ENCODE measurements around the gene STX17.

STX17 gene

DNA sequence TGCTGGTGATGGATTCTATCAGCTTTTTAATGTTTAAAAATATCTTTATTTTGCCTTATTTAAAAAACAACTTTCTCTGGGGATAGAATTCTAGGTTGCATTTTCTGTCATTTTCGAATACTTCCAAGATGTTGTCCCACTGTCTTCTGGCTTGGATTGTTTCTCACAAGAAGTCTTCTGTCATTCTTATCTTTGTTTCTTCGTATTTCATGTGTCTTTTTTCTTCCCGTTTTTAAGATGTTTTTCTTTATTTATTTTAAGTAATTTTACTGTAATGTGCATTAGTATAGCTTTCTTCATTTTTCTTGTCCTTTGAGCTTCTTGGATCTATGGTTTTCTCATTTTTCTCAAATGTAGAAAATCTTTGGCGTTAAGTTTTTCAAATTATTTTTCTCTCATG lies 19.1 kb downstream of the STX17 start:
- no peak overlapping the region for H3K4me3 ChIP-seq (ENCODE audit: severe bottlenecking)
- no peak for DNase-seq (ENCODE audit: low spot score)
- peaks cover 9% of the 10 kb centered on the region for H3K9me3 ChIP-seq (ENCODE audit: severe bottlenecking)
- H3K36me3 ChIP-seq (ENCODE audit: low read depth): peaks cover 54% of the 10 kb centered on the region
- no peak overlapping the region for H3K27ac ChIP-seq (ENCODE audit: poor library complexity, severe bottlenecking)
- H3K27me3 ChIP-seq (ENCODE audit: insufficient read depth, poor library complexity, severe bottlenecking): no peaks in the 10 kb centered on the region
- TF ChIP-seq, protein P1, sequence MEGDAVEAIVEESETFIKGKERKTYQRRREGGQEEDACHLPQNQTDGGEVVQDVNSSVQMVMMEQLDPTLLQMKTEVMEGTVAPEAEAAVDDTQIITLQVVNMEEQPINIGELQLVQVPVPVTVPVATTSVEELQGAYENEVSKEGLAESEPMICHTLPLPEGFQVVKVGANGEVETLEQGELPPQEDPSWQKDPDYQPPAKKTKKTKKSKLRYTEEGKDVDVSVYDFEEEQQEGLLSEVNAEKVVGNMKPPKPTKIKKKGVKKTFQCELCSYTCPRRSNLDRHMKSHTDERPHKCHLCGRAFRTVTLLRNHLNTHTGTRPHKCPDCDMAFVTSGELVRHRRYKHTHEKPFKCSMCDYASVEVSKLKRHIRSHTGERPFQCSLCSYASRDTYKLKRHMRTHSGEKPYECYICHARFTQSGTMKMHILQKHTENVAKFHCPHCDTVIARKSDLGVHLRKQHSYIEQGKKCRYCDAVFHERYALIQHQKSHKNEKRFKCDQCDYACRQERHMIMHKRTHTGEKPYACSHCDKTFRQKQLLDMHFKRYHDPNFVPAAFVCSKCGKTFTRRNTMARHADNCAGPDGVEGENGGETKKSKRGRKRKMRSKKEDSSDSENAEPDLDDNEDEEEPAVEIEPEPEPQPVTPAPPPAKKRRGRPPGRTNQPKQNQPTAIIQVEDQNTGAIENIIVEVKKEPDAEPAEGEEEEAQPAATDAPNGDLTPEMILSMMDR (IDR thresholded peaks at IDR 0.05; ENCODE audit: poor library complexity, severe bottlenecking): no peak
- H3K4me1 ChIP-seq (ENCODE audit: insufficient read depth, poor library complexity, severe bottlenecking): no peaks in the 10 kb centered on the region
- no peak for ATAC-seq (ENCODE audit: low read depth)

DNA sequence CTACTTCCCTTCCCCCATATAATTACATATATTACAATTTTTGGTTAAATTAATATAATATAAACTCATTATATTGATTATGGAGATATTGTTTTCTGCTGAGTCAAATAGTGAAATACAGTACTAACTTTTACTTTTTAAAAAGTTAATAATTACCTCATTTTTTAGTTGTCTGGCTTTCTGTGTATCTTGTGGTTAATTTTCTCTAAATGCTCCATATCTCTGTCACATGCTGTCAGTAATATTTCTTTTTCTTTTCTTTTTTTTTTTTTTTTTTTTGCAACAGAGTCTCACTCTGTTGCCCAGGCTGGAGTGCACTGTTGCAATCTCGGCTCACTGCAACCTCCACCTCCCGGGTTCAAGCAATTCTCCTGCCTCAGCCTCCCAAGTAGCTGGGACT lies 23.2 kb downstream of the STX17 start:
- Histone ChIP-seq H3K27ac (ENCODE audit: poor library complexity, severe bottlenecking) (no peak overlapping the region), H3K27me3 (ENCODE audit: insufficient read depth, poor library complexity, severe bottlenecking) (no peaks in the 10 kb centered on the region), H3K4me3 (ENCODE audit: severe bottlenecking) (no peak overlapping the region), H3K4me1 (ENCODE audit: insufficient read depth, poor library complexity, severe bottlenecking) (no peaks in the 10 kb centered on the region), H3K36me3 (ENCODE audit: low read depth) (peaks cover 31% of the 10 kb centered on the region), H3K9me3 (ENCODE audit: severe bottlenecking) (peaks cover 9% of the 10 kb centered on the region)
- TF ChIP-seq, protein P1 (IDR thresholded peaks at IDR 0.05; ENCODE audit: poor library complexity, severe bottlenecking): no peak
- DNase-seq (ENCODE audit: low spot score) (no peak), ATAC-seq (ENCODE audit: low read depth) (no peak)

DNA sequence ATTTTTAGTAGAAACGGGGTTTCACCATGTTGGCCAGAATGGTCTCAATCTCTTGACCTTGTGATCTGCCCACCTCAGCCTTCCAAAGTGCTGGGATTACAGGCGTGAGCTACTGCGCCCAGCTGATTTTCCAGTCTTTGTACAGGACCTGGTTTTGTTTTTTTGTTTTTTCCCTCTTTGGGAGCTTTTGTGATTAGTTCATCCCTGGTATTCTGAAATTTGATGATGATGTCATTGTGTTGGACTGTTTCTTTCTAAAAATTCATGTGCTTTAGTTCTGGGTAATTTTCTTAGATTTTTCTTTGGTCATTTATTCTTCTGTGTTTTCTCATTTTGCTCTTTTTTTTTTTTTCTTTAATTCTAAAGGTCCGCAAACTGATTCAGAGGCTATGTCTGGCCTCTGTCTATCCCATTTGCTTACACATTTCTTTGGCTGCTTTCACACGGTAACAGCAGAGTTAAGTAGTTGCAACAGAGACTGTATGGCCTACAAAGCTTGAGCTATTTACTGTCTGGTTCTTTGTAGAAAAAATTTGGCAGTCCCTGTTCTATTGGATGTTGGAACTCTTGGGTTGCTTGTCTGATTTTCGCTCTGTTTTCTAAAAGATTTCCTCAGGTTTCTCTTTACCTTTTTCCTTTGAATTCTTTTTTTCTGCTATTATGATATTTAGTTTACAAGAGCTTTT lies 24.8 kb downstream of the STX17 start:
- H3K4me3 ChIP-seq (ENCODE audit: severe bottlenecking): no peak overlapping the region
- H3K4me1 ChIP-seq (ENCODE audit: insufficient read depth, poor library complexity, severe bottlenecking): no peaks in the 10 kb centered on the region
- no peak for DNase-seq (ENCODE audit: low spot score)
- ATAC-seq (ENCODE audit: low read depth): no peak
- no peaks in the 10 kb centered on the region for H3K27me3 ChIP-seq (ENCODE audit: insufficient read depth, poor library complexity, severe bottlenecking)
- peaks cover 21% of the 10 kb centered on the region for H3K36me3 ChIP-seq (ENCODE audit: low read depth)
- H3K9me3 ChIP-seq (ENCODE audit: severe bottlenecking): no peaks in the 10 kb centered on the region
- no peak overlapping the region for H3K27ac ChIP-seq (ENCODE audit: poor library complexity, severe bottlenecking)
- TF ChIP-seq, protein P1 (IDR thresholded peaks at IDR 0.05; ENCODE audit: poor library complexity, severe bottlenecking): no peak

DNA sequence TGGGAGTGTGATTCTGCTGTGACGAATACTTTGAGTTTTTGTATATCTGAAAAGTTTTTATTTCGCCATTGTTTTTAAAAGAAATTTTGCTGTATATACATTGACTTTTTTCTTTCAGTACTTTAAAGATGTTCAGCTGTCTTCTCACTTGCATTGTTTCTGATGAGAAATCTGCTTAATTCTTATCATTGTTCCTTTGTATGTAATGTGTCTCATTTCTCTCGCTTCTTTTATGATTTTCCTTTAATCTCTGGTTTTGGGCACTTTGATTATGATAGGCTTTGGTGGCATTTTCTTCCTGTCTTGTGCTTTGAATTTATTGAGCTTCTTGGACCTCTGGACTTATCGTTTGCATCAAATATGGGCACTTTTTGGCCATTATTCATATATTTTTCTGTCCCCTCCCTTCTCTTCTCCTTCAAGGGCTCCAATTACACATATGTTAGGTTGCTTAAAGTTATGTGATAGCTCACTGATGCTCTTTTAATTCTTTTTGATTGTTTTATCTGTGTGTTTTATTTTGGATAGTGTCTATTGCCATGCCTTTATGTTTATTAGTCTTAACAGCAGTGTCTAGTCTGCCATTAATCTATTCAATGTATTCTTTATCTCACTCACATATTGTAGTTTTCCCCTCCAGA lies 30.6 kb downstream of the STX17 start:
- no peaks in the 10 kb centered on the region for H3K4me1 ChIP-seq (ENCODE audit: insufficient read depth, poor library complexity, severe bottlenecking)
- TF ChIP-seq, protein P1 (IDR thresholded peaks at IDR 0.05; ENCODE audit: poor library complexity, severe bottlenecking): no peak
- H3K4me3 ChIP-seq (ENCODE audit: severe bottlenecking): no peak overlapping the region
- no peak overlapping the region for H3K27ac ChIP-seq (ENCODE audit: poor library complexity, severe bottlenecking)
- ATAC-seq (ENCODE audit: low read depth): no peak
- H3K27me3 ChIP-seq (ENCODE audit: insufficient read depth, poor library complexity, severe bottlenecking): no peaks in the 10 kb centered on the region
- H3K9me3 ChIP-seq (ENCODE audit: severe bottlenecking): no peaks in the 10 kb centered on the region
- DNase-seq (ENCODE audit: low spot score): no peak
- peaks cover 13% of the 10 kb centered on the region for H3K36me3 ChIP-seq (ENCODE audit: low read depth)

DNA sequence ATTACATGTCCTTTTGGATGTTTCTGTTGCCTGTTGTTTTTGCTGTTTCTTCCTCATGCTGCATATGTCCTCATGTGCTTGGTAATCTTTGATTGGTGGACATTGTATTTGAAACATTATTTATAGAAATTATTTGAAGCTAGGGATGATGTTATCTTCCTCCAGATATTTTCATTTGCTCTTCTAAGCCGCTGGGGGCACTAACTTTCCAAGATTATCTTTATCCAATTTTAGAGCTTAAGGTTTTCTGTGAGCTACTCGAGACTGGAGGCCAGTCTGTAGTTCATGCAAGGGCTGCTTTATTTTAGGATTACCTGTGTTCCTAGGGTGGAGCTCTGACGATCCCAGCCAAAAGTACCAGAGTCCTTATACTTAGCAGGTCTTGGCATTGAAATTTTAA lies 40.9 kb downstream of the STX17 start:
- H3K36me3 ChIP-seq (ENCODE audit: low read depth): peaks cover 14% of the 10 kb centered on the region
- no peaks in the 10 kb centered on the region for H3K9me3 ChIP-seq (ENCODE audit: severe bottlenecking)
- DNase-seq (ENCODE audit: low spot score) (no peak), ATAC-seq (ENCODE audit: low read depth) (no peak)
- no peaks in the 10 kb centered on the region for H3K4me1 ChIP-seq (ENCODE audit: insufficient read depth, poor library complexity, severe bottlenecking)
- H3K27me3 ChIP-seq (ENCODE audit: insufficient read depth, poor library complexity, severe bottlenecking): no peaks in the 10 kb centered on the region
- no peak overlapping the region for H3K4me3 ChIP-seq (ENCODE audit: severe bottlenecking)
- TF ChIP-seq, protein P1 (IDR thresholded peaks at IDR 0.05; ENCODE audit: poor library complexity, severe bottlenecking): no peak
- H3K27ac ChIP-seq (ENCODE audit: poor library complexity, severe bottlenecking): no peak overlapping the region

Data from RWPE2 (cell line).